IPS-18a (cell line): Measurements from ENCODE around the gene DUSP16.

Experiments used
- H3K27ac ChIP-seq: one replicate; pipeline ENCODE4 v1.5.1; 2013; ENCODE audit warnings: low read length
- H3K27me3 ChIP-seq: one replicate; pipeline ENCODE4 v1.6.1; 2013; ENCODE audit warnings: mild to moderate bottlenecking, low read length; ENCODE audit not compliant: control insufficient read depth, insufficient read depth
- H3K36me3 ChIP-seq: one replicate; pipeline ENCODE4 v1.6.1; 2013; ENCODE audit warnings: low read depth, low read length; ENCODE audit not compliant: control insufficient read depth
- H3K4me1 ChIP-seq: one replicate; pipeline ENCODE4 v1.6.1; 2013; ENCODE audit warnings: low read depth, low read length; ENCODE audit not compliant: control insufficient read depth
- H3K4me3 ChIP-seq: one replicate; pipeline ENCODE4 v1.5.1; 2013; ENCODE audit warnings: low read length
- H3K9ac ChIP-seq: one replicate; pipeline ENCODE4 v1.6.1; 2013; ENCODE audit warnings: mild to moderate bottlenecking, low read length, moderate library complexity
- H3K9me3 ChIP-seq: one replicate; pipeline ENCODE4 v1.6.1; 2013; ENCODE audit warnings: low read depth, low read length; ENCODE audit not compliant: control insufficient read depth

Gene DUSP16

GRCh38 chr12:12454315-12454714, 108.3 kb downstream of the DUSP16 start:
- H3K27me3 ChIP-seq: no peaks in the 10 kb centered on the region
- no peak overlapping the region for H3K4me3 ChIP-seq
- no peak overlapping the region for H3K9ac ChIP-seq
- no peaks in the 10 kb centered on the region for H3K36me3 ChIP-seq
- no peaks in the 10 kb centered on the region for H3K4me1 ChIP-seq
- H3K27ac ChIP-seq: no peak overlapping the region
- H3K9me3 ChIP-seq: no peaks in the 10 kb centered on the region

GRCh38 chr12:12453635-12454034, 109.0 kb downstream of the DUSP16 start:
- H3K9me3 ChIP-seq: no peaks in the 10 kb centered on the region
- H3K36me3 ChIP-seq: no peaks in the 10 kb centered on the region
- no peak overlapping the region for H3K27ac ChIP-seq
- H3K4me1 ChIP-seq: no peaks in the 10 kb centered on the region
- no peak overlapping the region for H3K4me3 ChIP-seq
- H3K9ac ChIP-seq: no peak overlapping the region
- H3K27me3 ChIP-seq: no peaks in the 10 kb centered on the region

- no peak overlapping the region for H3K9ac ChIP-seq
- H3K27me3 ChIP-seq: no peaks in the 10 kb centered on the region
- no peaks in the 10 kb centered on the region for H3K4me1 ChIP-seq
- H3K4me3 ChIP-seq: no peak overlapping the region
- no peaks in the 10 kb centered on the region for H3K9me3 ChIP-seq
- H3K27ac ChIP-seq: no peak overlapping the region
- H3K36me3 ChIP-seq: no peaks in the 10 kb centered on the region
These were observed 110.2 kb downstream of the DUSP16 start for GRCh38 chr12:12452326-12452902.

- peaks cover 6% of the 10 kb centered on the region for H3K4me1 ChIP-seq
- no peaks in the 10 kb centered on the region for H3K9me3 ChIP-seq
- no peak overlapping the region for H3K27ac ChIP-seq
- H3K36me3 ChIP-seq: no peaks in the 10 kb centered on the region
- no peak overlapping the region for H3K4me3 ChIP-seq
- no peak overlapping the region for H3K9ac ChIP-seq
- H3K27me3 ChIP-seq: no peaks in the 10 kb centered on the region
These were observed 111.6 kb downstream of the DUSP16 start for GRCh38 chr12:12451098-12451497.

- Histone ChIP-seq H3K9me3 (no peaks in the 10 kb centered on the region), H3K4me3 (no peak overlapping the region), H3K36me3 (no peaks in the 10 kb centered on the region), H3K9ac (no peak overlapping the region), H3K27ac (no peak overlapping the region), H3K27me3 (no peaks in the 10 kb centered on the region), H3K4me1 (peaks cover 6% of the 10 kb centered on the region)
These were observed 112.6 kb downstream of the DUSP16 start for GRCh38 chr12:12450043-12450471.

- Histone ChIP-seq H3K9ac (no peak overlapping the region), H3K9me3 (no peaks in the 10 kb centered on the region), H3K4me3 (no peak overlapping the region), H3K4me1 (peaks cover 6% of the 10 kb centered on the region), H3K27me3 (no peaks in the 10 kb centered on the region), H3K27ac (no peak overlapping the region), H3K36me3 (no peaks in the 10 kb centered on the region)
These were observed 113.1 kb downstream of the DUSP16 start for GRCh38 chr12:12449533-12450025.

- Histone ChIP-seq H3K27me3 (no peaks in the 10 kb centered on the region), H3K36me3 (no peaks in the 10 kb centered on the region), H3K9me3 (no peaks in the 10 kb centered on the region), H3K4me1 (peaks cover 6% of the 10 kb centered on the region), H3K27ac (no peak overlapping the region), H3K9ac (no peak overlapping the region), H3K4me3 (no peak overlapping the region)
These were observed 114.8 kb downstream of the DUSP16 start for GRCh38 chr12:12447837-12448236.

GRCh38 chr12:12447236-12447635, 115.4 kb downstream of the DUSP16 start:
- H3K36me3 ChIP-seq: no peaks in the 10 kb centered on the region
- H3K27ac ChIP-seq: no peak overlapping the region
- H3K4me3 ChIP-seq: no peak overlapping the region
- H3K4me1 ChIP-seq: peaks cover 6% of the 10 kb centered on the region
- H3K27me3 ChIP-seq: no peaks in the 10 kb centered on the region
- no peaks in the 10 kb centered on the region for H3K9me3 ChIP-seq
- H3K9ac ChIP-seq: no peak overlapping the region

GRCh38 chr12:12446786-12447185, 115.9 kb downstream of the DUSP16 start:
- Histone ChIP-seq H3K9me3 (no peaks in the 10 kb centered on the region), H3K36me3 (no peaks in the 10 kb centered on the region), H3K27ac (no peak overlapping the region), H3K4me1 (peaks cover 6% of the 10 kb centered on the region), H3K9ac (no peak overlapping the region), H3K27me3 (no peaks in the 10 kb centered on the region), H3K4me3 (no peak overlapping the region)

- no peaks in the 10 kb centered on the region for H3K9me3 ChIP-seq
- H3K36me3 ChIP-seq: no peaks in the 10 kb centered on the region
- H3K9ac ChIP-seq: no peak overlapping the region
- H3K4me3 ChIP-seq: no peak overlapping the region
- H3K4me1 ChIP-seq: peaks cover 6% of the 10 kb centered on the region
- H3K27ac ChIP-seq: no peak overlapping the region
- no peaks in the 10 kb centered on the region for H3K27me3 ChIP-seq
These were observed 116.8 kb downstream of the DUSP16 start for GRCh38 chr12:12445882-12446181.

GRCh38 chr12:12445165-12445881, 117.3 kb downstream of the DUSP16 start:
- Histone ChIP-seq H3K9ac (no peak overlapping the region), H3K4me3 (no peak overlapping the region), H3K4me1 (peaks cover 6% of the 10 kb centered on the region), H3K36me3 (no peaks in the 10 kb centered on the region), H3K9me3 (no peaks in the 10 kb centered on the region), H3K27ac (no peak overlapping the region), H3K27me3 (no peaks in the 10 kb centered on the region)

- H3K27me3 ChIP-seq: no peaks in the 10 kb centered on the region
- H3K27ac ChIP-seq: no peak overlapping the region
- H3K9ac ChIP-seq: no peak overlapping the region
- peaks cover 6% of the 10 kb centered on the region for H3K4me1 ChIP-seq
- H3K36me3 ChIP-seq: no peaks in the 10 kb centered on the region
- H3K4me3 ChIP-seq: no peak overlapping the region
- no peaks in the 10 kb centered on the region for H3K9me3 ChIP-seq
These were observed 119.2 kb downstream of the DUSP16 start for GRCh38 chr12:12443431-12443878.
